HG02759 (cell line): ENCODE data around the gene ATG4D.
"Not testable (repeated sequence)": the region's sequence is repeated elsewhere in the genome, so short reads cannot be mapped to it uniquely, and the experiment has no call there.

Source experiments
- ATAC-seq: cut with Tn5 transposase; IDR thresholded peaks from one replicate; pipeline ENCODE4 v1.9.1; 2021; ENCODE audit warnings: mild to moderate bottlenecking, moderate library complexity; ENCODE audit not compliant: unreplicated experiment

ATG4D gene

DNA sequence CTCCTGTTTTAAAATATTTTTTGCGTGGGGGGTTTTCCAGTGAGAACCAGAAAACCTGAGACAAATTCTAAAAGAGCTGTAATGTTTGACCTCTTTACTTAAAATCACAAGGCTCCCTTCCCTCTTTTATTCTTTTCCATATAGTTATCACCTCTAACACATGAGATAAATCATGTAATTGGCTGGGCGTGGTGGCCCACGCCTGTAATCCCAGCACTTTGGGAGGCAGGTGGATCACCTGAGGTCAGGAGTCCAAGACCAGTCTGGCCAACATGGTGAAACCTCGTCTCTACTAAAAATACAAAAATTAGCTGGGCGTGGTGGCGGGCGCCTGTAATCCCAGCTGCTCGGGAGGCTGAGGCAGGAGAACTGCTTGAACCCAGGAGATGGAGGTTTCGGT lies 7.3 kb downstream of the ATG4D start:
- ATAC-seq, result not testable (repeated sequence)

DNA sequence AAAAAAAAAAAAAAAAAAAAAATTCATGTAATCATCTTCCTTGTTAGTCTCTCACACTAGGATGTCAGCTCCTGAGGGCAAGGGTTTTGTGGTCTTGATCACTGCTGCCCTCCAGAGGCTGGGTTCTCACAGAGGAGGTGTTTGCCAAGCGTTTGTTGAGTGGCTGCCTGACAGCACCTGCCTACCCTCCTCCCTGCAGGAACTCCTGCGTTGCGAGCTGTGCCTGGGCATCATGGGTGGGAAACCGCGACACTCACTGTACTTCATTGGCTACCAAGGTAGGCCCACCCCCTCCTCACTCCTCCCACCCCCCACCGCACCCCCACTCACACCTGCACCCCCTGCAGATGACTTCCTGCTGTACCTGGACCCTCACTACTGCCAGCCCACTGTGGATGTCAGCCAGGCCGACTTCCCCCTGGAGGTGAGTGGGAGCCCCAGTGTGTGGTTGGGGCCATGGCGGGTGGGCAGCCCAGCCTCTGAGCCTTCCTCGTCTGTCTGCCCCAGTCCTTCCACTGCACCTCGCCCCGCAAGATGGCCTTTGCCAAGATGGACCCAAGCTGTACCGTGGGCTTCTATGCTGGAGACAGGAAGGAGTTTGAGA lies 8.1 kb downstream of the ATG4D start:
- no peak for ATAC-seq

DNA sequence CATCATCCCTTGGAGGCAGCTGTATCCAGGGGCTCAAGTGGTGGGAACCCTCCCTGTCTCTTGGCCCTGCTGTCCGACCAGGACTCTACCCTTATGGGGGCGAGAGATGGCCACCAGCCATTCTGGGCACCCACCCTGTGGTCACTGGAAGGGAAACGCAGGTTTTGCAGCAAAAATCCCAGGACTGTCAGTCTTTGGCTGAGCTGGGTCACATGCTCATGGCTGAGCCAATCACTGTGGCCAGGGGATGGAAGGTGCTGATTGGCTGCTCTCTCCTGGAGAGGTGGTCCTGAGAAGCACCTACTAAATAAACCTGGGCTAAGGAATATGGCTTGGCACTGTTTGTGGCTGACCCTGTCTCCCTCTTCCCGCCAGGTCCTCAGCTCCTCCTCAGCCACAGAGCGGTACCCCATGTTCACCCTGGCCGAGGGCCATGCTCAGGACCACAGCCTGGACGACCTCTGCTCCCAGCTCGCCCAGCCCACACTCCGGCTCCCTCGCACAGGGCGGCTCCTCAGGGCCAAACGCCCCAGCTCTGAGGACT lies 8.9 kb downstream of the ATG4D start:
- no peak for ATAC-seq

DNA sequence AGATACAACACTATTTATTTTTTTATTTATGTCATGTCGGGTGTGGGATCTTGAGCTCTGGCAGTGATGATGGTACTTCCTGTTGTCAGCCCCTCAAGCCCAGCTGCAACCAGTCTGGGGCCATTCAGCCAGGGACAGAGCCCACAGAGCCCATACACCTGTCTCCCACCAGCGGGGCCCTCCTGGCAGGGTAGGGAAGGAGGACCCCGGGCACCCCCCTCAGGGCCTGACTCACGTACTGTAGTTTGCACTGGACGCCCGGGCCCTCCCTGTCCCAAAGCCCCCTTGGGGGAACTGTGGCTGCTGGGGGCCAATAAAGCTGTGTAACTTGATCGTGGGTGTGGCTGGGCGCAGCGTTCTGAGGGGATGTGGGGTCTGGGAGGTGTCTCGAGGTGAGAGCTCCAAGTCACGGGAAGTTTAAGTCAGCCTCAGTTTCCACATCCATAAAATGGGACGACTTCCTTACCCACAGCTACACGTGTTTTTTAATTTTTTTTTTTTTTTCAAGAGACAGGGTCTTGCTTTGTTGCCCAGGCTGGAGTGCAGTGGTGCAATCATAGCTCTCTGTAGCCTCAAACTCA lies 9.5 kb downstream of the ATG4D start:
- no peak for ATAC-seq

DNA sequence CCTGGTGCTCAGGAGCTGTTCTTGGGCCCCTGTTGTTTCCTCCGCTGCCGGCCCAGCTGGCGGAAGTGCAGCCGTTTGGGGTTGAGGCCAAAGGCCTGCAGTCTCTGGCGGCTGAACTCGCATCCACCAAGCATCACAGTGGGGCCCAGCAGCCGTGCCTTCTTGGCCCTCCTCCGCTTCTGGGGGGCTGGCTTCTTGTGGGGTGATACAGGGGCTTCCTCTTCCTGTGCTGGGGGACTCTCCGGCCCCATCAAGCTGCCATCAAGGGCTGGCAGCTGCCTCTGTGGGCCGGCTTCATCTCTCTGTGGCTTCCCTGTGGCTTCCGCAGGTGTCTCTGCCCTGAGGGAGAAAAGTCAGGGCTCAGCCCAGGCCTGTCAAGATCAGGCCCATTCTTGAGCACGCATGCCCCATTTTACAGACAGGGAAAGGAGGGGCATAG lies 10.3 kb downstream of the ATG4D start:
- ATAC-seq, result peak; percentile 82

DNA sequence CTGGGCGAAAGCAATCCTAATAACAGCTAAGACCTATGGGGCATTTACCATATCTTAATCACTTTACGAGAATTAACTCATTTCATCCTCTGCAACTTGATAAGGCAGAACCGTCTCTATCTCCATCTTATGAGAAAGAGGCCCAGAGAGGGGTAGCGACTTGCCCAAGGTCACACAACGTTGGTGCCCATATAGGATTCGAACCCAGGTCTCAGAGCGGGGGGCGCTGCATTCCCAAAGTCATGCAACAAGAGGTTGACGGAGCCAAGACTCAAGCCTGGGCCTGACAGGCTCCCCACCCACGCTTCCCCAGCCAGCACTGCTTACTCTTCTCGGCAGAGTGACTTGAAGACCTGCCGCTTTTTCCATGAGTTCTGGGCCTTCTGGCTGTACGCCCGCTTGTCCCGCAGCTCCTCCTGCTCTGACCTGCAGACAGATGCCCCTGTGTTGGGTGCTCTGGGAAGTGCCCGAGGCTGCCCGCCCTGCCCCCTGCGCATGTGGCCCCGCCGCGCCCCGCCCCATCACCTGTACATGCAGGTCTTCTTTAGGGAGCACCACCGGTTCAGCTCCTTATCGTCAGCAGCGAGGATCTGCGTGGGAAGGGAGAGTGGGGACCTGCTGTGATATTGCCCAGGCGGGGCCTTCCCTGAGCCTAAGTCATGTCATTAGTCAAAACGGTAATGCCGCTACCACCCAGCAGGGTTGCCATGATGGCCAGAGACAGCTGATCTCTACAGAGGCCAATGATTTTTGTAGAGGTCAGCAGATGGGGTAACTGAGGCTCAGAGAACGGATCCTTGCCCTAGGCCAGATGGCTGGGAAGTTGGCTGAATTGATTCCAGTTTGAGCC lies 11.3 kb downstream of the ATG4D start:
- ATAC-seq, result no peak

DNA sequence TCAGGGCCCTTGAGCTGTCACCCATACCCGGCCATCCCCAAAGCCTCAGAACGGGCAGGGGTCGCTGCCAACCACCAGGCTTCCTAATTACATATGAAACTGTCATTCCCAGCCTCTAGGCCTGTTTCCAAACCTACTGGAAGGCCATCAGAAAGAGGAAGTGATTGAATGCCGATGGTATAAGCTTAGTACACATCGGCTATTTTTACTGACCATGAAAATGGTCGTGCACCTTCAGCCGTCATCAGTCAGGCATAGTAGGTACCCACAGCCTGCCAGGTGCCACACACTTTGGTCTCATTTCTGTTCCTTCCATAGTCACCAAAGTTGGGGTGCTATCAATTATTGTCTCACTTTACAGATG lies 11.9 kb downstream of the ATG4D start:
- no peak for ATAC-seq

DNA sequence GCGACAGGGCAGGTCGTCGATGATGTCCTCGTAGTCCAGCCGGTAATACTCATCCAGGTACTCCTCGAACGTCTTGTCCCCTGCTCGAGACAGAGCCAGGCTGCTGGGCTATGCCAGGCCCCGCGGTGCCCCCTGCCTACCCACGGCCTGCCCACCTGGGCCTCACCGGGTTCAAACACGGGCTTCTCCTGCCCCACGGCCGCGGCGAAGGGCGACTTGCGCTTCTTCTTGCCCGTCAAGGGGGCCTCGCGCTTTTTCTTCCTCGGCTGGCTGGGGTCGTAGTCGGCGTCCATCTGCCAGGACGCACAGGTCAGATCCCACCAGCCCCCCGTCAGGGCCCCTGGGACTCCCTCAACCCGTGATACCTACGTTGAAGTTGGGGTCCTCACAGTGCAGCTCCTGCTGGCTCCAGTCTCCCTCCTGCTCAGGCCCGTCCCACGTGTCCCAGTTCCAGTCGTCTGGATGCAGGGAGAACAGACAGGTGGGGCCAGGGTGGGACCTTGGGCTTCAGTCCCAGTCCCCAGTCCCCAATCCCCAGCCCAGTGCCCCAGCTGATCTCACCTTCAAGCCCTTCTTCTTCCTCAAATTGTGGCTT lies 14.0 kb downstream of the ATG4D start:
- no peak for ATAC-seq

DNA sequence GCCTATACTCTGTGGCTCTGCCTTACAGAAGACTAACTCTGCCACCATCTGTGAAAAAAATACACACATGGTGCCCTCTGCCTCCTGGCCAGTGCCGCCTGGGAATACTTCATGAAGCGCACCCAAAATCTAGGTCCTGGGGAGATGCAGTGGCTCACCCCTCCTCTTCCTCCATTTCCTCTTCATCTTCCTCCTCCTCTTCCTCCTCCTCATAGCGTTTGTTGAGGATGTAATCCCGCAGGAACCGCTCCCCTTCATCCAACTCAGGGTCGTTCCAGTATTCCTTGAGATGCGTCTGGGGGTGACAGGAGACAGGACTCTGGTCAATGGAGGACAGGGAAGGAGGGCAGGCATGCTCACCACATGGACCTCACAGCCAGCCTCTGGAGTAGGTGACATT lies 16.4 kb downstream of the ATG4D start:
- no peak for ATAC-seq

DNA sequence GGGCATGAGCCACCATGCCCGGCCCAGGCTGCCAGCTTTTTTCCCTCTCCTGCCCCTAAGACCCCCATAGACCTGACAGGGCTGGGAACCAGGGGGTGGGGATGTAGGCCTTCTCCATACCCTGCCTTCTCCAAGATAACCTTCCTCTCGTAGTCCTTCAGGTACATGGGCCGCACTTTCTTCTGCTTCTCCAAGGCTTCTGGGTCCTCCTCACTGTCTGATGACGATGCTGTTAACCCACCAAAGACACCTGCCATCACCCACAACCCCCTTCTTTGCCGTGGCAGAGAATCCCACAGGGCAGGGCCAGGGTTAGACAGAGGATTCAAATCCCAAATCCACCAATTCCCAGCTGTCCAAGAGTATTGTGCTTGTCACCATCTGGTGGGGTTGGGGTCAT lies 18.9 kb downstream of the ATG4D start:
- ATAC-seq, result no peak

DNA sequence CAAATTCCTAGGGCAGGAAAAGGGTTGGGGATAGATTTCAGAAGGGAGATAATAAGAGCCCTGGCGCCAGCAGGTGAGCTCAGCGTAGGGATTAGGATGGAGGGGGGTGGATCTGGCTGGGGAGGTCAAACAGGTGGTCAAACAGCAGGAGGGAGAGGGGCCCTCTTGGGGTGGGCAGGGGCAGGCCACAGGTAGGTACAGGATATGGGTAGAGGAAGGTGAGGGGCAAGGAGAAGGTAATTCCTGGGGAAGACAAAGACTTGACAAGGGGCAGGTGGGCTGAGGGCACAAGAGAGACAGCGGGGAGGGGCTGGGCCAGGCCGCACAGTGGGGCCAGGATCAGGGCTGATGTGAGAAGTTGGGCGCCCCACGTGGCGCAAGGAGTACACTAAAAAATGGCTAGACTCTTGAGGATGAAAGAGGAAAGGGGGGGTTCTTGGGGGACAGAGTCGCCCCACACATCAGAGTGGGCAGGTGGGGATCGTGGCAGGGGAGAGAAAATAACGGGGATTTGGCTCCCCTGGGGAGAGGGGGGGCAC lies 21.4 kb downstream of the ATG4D start:
- no peak for ATAC-seq

DNA sequence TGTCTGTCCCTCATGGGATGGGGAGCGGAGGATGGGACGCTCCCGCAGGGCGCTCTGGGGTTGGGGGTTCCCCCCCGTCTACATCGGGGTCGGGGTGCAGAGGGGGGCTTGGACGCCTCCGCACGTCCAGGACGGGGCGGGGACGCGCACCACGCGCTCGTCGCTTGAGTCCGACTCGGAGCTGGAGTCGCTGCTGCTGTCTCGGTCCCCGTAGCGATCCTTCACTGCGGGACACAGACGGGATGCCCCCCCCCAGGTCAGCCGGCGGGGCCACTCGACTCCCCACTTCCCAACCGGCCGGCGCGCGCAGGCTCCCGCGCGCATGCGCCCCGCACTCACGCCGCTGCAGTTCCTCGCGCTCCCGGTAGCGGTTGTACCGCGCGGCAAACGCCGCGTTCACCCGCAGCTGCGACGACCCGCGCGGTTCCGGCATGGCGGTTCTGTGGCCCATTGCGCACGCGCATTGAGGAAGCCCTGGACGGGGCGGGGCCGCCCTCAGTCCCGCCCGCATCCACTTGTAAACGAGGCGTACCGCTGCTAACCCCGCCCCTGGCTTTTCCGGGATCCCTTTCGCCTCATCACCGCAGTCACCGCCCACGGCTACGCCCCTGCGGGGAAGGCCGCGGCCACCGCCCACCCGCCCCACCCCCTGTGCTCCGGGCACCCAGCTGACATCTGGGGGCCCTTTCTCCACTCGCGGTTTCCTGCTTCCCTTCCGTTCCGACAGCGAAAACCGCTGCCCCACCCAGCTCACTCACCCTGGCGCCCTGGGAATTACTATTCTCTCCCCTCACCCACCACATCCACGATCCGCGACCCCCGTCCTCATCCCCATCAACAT lies 22.1 kb downstream of the ATG4D start, which contains the start of gene KRI1:
Gene KRI1, minus strand, starts transcription at position 444 of the 841 bp plus-strand sequence. Its CDS starts 11 bp downstream, at position 433.
- ATAC-seq, result peak; percentile 55

DNA sequence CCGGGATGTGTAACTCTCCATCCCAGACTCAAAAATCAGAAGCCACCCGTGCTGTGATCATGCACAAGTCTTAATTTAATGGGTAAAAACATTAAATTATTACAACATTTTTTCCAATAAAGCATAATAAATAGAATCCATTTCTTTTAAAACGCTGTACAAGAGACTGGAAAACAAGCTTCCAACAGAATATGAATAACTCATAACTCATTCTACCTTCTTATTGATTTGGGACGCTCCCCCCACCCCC lies 22.6 kb downstream of the ATG4D start:
- no peak for ATAC-seq

DNA sequence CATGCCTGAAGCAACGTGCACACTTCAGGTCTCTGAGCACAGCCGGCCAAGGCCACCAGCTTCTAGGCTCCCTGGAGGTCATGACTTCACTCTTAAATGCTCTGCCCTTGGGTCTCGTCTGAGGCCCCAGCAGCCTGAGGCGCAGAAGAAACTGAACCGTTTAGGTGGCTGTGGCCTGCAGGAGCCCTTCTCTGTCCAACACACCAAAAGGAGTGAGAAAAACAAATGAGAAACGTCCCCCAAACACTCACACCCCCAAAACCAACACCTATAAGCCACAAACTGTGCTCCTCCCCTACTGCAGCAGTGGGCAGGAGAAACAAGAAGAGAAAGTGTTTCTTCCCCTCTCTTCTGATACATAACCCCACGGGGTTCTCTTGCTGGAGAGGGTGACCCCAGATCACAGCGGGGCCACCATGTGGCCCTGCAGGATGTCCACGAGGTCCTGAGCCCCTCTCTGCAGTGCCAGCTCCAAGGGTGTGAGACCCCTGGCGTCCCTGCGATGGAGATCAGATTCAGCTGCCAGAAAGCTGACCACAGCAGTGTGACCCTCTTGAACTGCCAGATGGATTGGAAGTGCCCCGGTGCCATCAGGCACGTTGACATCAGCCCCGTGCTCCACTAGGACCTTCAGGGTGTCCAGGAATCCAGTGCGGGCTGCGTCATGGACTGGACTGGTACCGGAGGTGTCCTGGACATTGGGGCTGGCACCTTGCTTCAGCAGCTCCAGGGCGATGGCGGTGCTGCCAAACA lies 23.1 kb downstream of the ATG4D start:
- no peak for ATAC-seq

DNA sequence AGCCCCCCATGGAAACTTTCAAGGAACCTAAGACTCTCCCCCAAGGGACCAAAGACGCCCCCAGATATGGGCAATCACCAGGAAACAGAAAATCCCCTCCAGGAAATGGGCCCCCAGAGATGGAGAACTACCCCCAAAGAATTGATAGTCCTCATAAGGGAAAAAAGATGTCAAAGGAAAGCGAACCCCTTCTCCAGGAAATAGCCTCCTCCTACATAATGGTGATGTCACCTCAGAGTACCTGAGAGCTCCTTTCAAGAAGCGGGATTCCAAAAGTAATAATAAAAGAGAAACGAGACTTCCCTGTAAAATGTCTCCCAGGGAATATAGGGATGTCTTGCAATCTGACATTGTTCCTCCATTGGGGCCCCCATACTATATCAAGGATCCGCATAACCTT lies 24.0 kb downstream of the ATG4D start:
- ATAC-seq, result no peak

DNA sequence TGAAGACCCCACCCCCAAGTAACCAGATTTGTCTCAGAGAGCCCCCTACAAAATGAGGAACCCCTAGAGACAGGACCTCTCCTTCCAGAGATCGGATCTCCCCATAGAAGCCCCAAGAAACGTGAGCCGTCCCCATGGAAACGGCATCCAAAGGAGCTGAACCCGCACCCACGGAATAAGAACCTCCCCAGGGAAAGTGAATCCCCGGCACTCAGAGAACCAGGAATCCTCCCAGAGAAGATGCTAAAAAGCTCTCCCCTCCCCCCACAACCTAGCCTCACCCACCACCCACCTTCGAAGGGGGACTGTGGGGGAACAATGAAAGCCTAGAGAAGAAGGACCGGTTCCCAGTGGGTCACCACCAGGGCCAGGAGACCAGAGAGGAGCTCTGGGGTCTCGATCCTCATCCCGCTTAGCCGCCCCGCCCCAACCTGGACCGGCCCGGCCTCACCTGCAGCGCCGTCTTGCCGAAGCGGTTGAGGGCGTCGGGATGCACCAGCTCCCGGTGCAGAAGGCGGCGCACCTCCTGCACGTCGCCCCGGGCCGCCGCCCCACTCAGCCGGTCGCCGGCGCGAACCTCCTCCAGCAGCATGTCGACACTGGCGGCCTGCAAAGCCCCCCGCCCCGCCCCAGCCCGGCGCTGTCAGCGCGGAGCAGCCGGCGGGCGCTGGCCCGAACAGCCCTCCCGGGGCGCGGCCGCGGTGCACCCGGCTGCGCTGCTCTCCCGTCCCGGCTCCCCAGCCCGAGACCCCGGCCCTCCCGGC lies 24.5 kb downstream of the ATG4D start:
- peak; percentile 3 for ATAC-seq

DNA sequence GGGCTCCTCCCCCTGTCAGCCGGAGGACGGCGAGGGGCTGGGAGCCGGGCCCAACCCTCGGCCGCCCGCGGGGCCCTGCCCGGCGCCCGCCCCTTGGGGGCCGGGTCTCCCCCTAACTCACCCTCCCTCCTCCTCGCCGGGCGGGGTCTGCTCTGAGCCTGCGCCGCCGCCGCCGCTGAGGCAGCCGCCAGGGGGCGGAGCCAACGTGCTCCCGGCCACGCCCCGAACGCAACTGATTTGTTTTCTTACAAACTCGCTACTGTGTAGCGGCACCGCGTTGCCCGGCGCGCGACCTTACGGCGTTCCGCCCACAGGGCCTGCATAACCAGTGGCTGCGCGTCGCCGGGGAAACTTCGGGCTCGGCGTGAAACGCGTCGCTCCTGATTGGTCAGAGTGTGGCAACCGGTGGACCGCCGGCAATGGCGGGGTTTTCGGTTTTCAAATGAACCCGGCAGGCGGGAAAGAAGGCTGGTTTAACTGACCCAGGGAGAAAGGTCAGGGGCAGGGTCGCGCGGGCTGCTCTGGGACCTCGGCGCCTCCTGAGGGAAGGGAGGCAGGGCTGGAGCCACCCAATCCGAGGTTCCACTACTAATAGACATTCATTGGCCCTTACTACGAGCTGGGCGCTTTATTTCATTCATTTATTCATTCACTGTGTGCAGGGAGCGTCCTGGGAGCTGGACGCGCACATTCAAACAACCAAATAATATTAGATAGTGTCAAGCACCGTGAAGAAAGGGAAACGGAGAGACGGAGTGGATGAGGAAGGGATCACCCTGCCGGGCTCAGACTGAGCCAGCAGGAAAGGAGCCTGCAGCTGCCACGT lies 25.3 kb downstream of the ATG4D start, which contains the start of gene CDKN2D:
Gene CDKN2D, minus strand, starts transcription at position 154 of the 826 bp plus-strand sequence. CDS start 326 bp downstream, outside the sequence.
- peak; percentile 71 for ATAC-seq

DNA sequence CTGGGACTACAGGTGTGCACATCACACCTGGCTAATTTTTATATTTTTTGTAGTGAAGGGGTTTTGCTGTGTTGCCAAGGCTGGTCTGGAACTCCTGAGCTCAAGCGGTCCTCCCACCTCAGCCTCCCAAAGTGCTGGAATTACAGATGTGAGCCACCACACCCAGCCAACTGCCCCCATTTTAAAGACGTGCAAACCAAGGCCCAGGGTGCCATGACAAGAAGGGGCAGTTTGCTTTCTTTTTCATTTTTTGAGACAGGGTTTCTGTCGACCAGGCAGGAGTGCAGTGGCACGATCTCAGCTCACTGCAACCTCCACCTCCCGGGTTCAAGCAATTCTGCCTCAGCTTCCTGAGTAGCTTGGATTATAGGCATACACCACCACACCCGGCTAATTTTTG lies 30.1 kb downstream of the ATG4D start:
- ATAC-seq, result not testable (repeated sequence)
